ENCODE measurements around the gene ICAM5.
"Not testable (repeated sequence)": the region's sequence is repeated elsewhere in the genome, so short reads cannot be mapped to it uniquely, and the experiment has no call there.

Gene ICAM5, protein sequence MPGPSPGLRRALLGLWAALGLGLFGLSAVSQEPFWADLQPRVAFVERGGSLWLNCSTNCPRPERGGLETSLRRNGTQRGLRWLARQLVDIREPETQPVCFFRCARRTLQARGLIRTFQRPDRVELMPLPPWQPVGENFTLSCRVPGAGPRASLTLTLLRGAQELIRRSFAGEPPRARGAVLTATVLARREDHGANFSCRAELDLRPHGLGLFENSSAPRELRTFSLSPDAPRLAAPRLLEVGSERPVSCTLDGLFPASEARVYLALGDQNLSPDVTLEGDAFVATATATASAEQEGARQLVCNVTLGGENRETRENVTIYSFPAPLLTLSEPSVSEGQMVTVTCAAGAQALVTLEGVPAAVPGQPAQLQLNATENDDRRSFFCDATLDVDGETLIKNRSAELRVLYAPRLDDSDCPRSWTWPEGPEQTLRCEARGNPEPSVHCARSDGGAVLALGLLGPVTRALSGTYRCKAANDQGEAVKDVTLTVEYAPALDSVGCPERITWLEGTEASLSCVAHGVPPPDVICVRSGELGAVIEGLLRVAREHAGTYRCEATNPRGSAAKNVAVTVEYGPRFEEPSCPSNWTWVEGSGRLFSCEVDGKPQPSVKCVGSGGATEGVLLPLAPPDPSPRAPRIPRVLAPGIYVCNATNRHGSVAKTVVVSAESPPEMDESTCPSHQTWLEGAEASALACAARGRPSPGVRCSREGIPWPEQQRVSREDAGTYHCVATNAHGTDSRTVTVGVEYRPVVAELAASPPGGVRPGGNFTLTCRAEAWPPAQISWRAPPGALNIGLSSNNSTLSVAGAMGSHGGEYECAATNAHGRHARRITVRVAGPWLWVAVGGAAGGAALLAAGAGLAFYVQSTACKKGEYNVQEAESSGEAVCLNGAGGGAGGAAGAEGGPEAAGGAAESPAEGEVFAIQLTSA

DNA sequence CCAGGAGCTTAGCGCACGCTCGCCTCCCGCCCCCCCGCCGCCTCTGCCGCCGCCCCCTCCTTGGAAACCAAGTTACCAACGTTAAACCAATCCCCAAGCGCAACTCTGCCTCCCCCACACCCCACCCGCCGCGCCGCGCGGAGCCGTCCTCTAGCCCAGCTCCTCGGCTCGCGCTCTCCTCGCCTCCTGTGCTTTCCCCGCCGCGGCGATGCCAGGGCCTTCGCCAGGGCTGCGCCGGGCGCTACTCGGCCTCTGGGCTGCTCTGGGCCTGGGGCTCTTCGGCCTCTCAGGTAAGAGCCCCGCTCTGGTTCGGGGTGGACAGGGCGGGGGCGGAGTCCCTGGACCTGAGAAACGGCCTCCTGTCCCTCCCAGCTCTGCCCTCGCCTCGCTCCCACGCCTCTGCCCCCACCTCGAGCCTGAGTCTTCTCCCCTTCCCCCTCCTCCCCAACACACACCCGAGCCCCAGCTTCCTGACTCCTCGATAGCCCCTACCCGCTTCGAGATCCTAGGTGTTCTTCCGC lies at the start of gene ICAM5:
ICAM5 (plus strand) TSS at position 117 of the 521 bp plus-strand sequence; CDS start at position 209, 92 bp downstream.
- DNase-seq (ENCODE audit: low read depth in 2 of 2), result no peak

- DNase-seq (ENCODE audit: low read depth in 2 of 2), result not testable (repeated sequence)
Measured at GRCh38 chr19:10241826-10242449, 47.8 kb upstream of the ICAM5 start.

GRCh38 chr19:10243606-10244005 lies 46.1 kb upstream of the ICAM5 start:
- no peak for DNase-seq (ENCODE audit: low read depth in 2 of 2)

- no peak for DNase-seq (ENCODE audit: low read depth in 2 of 2)
Measured at GRCh38 chr19:10245189-10245939, 44.4 kb upstream of the ICAM5 start.

GRCh38 chr19:10246511-10246910 lies 43.2 kb upstream of the ICAM5 start:
- DNase-seq (ENCODE audit: low read depth in 2 of 2), result no peak

DNA sequence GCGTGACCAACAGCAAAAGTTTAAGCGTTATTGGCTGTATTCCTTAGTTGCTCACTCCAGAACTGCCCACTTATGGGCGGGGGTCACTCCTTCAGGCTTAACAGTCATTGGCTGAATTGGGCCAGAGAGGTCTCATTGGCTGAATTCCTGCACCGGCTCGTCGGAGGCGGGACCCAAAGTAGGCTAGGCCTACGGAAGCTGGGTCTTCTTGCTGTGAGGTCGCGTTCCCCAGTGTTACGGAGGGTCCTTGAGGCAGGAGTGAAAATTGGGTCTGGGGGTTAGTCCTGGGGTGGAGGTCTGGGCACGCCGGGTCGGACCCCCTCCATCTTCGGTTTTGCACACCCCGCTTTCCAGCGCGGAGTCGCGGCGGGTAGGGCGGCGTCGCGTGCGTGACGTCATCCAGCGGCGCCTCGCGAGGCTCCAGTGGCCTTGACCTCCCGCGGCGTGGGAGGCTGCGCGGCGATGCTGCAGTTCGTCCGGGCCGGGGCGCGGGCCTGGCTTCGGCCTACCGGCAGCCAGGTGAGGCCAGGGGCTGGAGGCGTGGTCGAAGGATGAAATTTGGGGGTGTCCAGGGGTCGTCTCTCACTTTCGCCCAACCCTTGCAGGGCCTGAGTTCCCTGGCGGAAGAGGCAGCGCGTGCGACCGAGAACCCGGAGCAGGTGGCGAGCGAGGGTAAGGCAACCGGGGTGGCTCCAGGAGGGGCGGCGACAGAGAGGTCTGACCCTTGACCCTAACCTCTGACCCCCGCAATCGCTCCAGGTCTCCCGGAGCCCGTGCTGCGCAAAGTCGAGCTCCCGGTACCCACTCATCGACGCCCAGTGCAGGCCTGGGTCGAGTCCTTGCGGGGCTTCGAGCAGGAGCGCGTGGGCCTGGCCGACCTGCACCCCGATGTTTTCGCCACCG lies 37.7 kb upstream of the ICAM5 start, which contains the start of gene MRPL4:
MRPL4 (plus strand) TSS at position 423 of the 903 bp plus-strand sequence; CDS start at position 463, 40 bp downstream.
- DNase-seq (ENCODE audit: low read depth in 2 of 2), result peak; percentile 85 to 88

- DNase-seq (ENCODE audit: low read depth in 2 of 2), result no peak
Measured at GRCh38 chr19:10252707-10253106, 37.0 kb upstream of the ICAM5 start.

DNA sequence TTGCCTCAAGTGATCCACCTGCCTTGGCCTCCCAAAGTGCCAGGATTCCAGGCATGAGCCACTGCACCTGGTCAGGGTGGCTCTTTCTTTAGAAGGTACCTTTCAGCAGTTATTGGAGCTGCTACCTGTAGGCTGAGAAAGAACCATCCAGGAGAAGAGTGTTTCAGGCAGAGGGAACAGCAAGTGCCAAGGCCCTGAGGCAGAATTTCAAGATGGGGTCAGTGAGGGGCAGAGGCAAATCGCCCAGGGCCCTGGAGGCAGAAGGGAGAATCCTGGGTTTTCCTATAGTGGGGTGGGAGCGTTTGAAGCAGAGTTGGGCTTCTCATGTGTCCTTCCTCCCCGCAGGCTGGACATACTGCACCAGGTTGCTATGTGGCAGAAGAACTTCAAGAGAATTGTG lies 35.5 kb upstream of the ICAM5 start:
- no peak for DNase-seq (ENCODE audit: low read depth in 2 of 2)

DNA sequence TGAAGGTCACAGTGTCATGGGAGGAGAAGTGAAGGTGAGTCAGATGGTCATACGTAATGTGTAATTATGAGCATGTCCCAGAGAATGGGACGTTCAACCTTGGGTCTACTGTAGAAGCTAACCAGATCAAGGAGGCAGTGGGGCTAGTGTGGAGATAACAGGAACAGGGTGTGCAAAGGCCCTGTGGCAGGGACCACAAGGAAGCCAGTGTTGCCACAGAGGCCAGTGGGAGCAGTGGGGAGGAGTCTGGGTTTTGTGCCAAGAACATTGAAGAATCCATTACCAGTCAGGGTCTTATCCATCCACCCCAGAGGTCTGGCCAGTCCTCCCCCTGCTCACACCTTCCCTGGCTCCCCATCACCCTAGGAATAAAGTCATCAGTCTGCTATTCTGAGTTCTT lies 34.4 kb upstream of the ICAM5 start:
- no peak for DNase-seq (ENCODE audit: low read depth in 2 of 2)

DNA sequence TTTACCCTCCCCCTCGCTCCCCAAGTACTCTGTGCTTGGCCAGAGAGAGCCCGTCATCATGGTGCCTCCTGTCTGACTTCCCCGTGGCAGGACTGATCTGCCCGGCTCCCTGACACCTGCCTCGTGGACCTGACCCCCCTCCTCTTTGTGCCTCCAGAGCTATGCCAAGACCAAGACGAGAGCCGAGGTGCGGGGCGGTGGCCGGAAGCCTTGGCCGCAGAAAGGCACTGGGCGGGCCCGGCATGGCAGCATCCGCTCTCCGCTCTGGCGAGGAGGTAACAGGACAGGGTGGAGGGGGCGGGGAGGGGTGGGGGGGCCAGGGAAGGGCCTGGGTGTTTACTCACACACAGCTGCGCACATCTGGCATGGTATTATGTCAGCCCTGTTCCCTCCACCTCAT lies 33.2 kb upstream of the ICAM5 start:
- DNase-seq (ENCODE audit: low read depth in 2 of 2), result no peak

GRCh38 chr19:10256970-10257615 lies 32.7 kb upstream of the ICAM5 start:
- DNase-seq (ENCODE audit: low read depth in 2 of 2), result no peak

DNA sequence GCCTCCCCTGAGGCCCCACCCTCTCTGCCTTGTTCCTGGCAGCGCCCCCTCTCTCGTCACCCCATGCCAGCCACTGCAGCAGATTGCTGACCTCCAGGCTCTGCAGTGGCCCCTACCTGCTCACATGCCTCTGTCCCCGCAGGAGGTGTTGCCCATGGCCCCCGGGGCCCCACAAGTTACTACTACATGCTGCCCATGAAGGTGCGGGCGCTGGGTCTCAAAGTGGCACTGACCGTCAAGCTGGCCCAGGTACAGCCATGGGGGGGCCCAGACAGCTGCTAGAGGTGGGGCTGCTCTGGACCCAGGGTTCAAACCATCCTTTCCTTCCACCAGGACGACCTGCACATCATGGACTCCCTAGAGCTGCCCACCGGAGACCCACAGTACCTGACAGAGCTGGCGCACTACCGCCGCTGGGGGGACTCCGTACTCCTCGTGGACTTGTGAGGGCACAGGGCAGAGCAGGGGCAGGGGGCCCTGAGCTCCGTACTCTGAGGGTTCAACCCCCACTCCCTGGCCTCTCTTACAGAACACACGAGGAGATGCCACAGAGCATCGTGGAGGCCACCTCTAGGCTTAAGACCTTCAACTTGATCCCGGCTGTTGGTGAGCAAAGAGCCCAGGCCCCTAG lies 31.6 kb upstream of the ICAM5 start:
- no peak for DNase-seq (ENCODE audit: low read depth in 2 of 2)

GRCh38 chr19:10259162-10259905 lies 30.4 kb upstream of the ICAM5 start:
- DNase-seq (ENCODE audit: low read depth in 2 of 2), result peak; percentile 66 to 71

- DNase-seq (ENCODE audit: low read depth in 2 of 2), result no peak
Measured at GRCh38 chr19:10260141-10260584, 29.6 kb upstream of the ICAM5 start.

- DNase-seq (ENCODE audit: low read depth in 2 of 2), result no peak
Measured at GRCh38 chr19:10262771-10263170, 27.0 kb upstream of the ICAM5 start.

GRCh38 chr19:10266706-10267105 lies 23.0 kb upstream of the ICAM5 start:
- DNase-seq (ENCODE audit: low read depth in 2 of 2), result no peak

- DNase-seq (ENCODE audit: low read depth in 2 of 2), result no peak
Measured at GRCh38 chr19:10268071-10268470, 21.7 kb upstream of the ICAM5 start.

All from stimulated activated CD8-positive, alpha-beta memory T cell treated with anti-CD3 and anti-CD28 coated beads, Interleukin-2, amount 100 ng/mL, for 1 hour (primary cell).